Breast epithelium (tissue), 3 donors: Measurements from ENCODE around the gene CSTF1.

Experiments
- CTCF ChIP-seq, 3 donors: fragments of 450-650 bp; IDR thresholded peaks; one replicate each; pipeline ENCODE4 v1.5.1; 2016 to 2017; ENCODE audit warnings: antibody characterized with exemption in 3 of 3, mild to moderate bottlenecking in 3 of 3, moderate library complexity in 3 of 3
- POLR2AphosphoS5 ChIP-seq, 3 donors: sonication (generic); formaldehyde crosslinking; IDR thresholded peaks; one replicate each; pipeline ENCODE4 v1.6.1; 2017; ENCODE audit warnings: antibody characterized with exemption in 3 of 3

DNA sequence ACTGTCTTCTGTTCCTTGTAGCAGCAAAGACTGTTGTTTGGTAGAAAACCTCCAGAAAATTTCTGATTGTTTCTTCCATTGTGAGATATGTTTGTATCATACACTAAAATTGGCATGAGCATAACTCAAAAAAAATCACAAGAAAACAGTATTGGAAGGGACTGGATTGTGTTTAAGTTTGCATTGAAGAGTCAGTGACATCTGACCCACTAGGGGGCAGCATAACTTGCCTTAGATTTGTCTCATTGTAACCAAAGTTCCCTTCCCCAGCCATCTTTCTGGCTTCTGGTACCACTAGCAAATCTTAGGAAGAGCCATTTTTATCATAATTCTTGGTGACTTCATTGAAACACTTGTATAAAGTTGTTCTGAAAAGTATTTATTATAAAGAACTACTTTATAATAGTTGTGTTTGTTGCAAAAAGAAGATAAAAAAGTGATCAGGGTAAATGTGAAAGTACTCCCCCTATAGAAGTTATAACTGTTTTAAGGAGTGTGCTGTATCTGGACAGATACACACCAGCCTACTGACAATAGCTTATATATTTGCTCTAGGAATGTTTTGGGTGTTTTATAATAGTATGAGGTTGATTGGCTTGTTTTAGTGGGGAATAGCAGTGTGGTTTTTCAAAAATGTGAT is 7.7 kb downstream of the CSTF1 start:
- TF ChIP-seq POLR2AphosphoS5 (IDR thresholded peaks at IDR 0.05) (no peak), CTCF (IDR thresholded peaks at IDR 0.05) (peak; percentile 31 to 58 (median 41))
